HepG2 (cell line): ENCODE measurements around the gene STXBP2. TPM values are rescaled to one million over a fixed set of nuclear protein-coding genes. Genes with fewer than 3 reads are reported as not detected.

ENCODE experiments used
- ATAC-seq: fragments of 200-7000 bp; cut with Tn5 transposase; 3 replicates; pipeline ENCODE4 v1.9.1; 2020; ENCODE audit warnings: mild to moderate bottlenecking, moderate library complexity
- BruUV-seq: library from RNA; stranded (reverse); fragments of 400-500 nt; replicated peaks from 2 replicates; lab custom pipeline; 2021; lab: Mats Ljungman, UMichigan
- CTCF ChIA-PET: fragments of 300-600 bp; formaldehyde crosslinking; extraction: SDS; loops from one replicate; lab custom pipeline; 2021; ENCODE audit warnings: low total read pairs, inconsistent platforms, low intra/inter-chr PET ratio; lab: Yijun Ruan, JAX
- POLR2A ChIA-PET: fragments of 350-600 bp; sonication (Branson Sonifier 250); formaldehyde crosslinking; loops from one replicate; lab custom pipeline; 2020; ENCODE audit warnings: antibody characterized with exemption, inconsistent platforms; lab: Yijun Ruan, JAX
- DNase-seq: peaks from one replicate; pipeline ENCODE4 v3.0.0-alpha.2; 2015; ENCODE audit warnings: low spot score
- FAIRE-seq: peaks from 3 replicates; lab custom pipeline; 2011; peaks lifted over from hg19 to GRCh38; lab: Jason Lieb, UNC
- H2AFZ ChIP-seq: one replicate; pipeline ENCODE4 v1.6.1; 2011; ENCODE audit warnings: low read length, inconsistent platforms
- H3K27ac ChIP-seq: fragments of 300-600 bp; 3 replicates; pipeline ENCODE4 v1.8.0; 2011; ENCODE audit warnings: mixed run types, mild to moderate bottlenecking, mixed read lengths, low read length, inconsistent platforms; ENCODE audit not compliant: insufficient read depth; ENCODE audit errors: extremely low read length
- H3K27me3 ChIP-seq, 2 experiments: fragments of 200-600 bp in 1 of 2; 2 replicates in 1 of 2; 3 replicates in 1 of 2; pipeline versions ENCODE4 v1.6.0 to v1.8.0; 2011; ENCODE audit warnings: low read length in 2 of 2, mild to moderate bottlenecking in 2 of 2, moderate library complexity in 2 of 2, inconsistent platforms in 1 of 2; ENCODE audit not compliant: insufficient read depth in 2 of 2, control insufficient read depth in 1 of 2
- H3K36me3 ChIP-seq, 2 experiments: fragments of 200-600 bp in 1 of 2; replicated peaks in 1 of 2; 2 replicates in 1 of 2; 3 replicates in 1 of 2; pipeline versions ENCODE4 v1.5.1 to v1.8.0; 2011; ENCODE audit warnings: low read length in 2 of 2, inconsistent platforms in 1 of 2; ENCODE audit not compliant: insufficient read depth in 2 of 2, control insufficient read depth in 1 of 2
- H3K4me1 ChIP-seq: 2 replicates; pipeline ENCODE4 v1.5.1; 2012; ENCODE audit warnings: low read length, inconsistent platforms; ENCODE audit not compliant: insufficient read depth
- H3K4me2 ChIP-seq: 2 replicates; pipeline ENCODE4 v1.6.0; 2011; ENCODE audit warnings: low read depth, low read length, inconsistent platforms
- H3K4me3 ChIP-seq, 3 experiments: fragments of 200-600 bp in 1 of 3; sonication (generic), shearing (Covaris generic) in 1 of 3; replicated peaks in 1 of 3; 2 replicates each; pipeline ENCODE4 v1.5.1; 2011 to 2016; ENCODE audit warnings: low read length in 3 of 3, inconsistent platforms in 2 of 3, low read depth in 2 of 3, mild to moderate bottlenecking in 2 of 3, control low read depth in 1 of 3, mixed read lengths in 1 of 3; ENCODE audit not compliant: insufficient read depth in 1 of 3
- H3K79me2 ChIP-seq: one replicate; pipeline ENCODE4 v1.6.1; 2011; ENCODE audit warnings: low read length, inconsistent platforms; ENCODE audit not compliant: insufficient read depth
- H3K9ac ChIP-seq: 2 replicates; pipeline ENCODE4 v1.6.0; 2011; ENCODE audit warnings: mild to moderate bottlenecking, low read depth, low read length, inconsistent platforms; ENCODE audit not compliant: insufficient read depth
- H3K9me3 ChIP-seq: 2 replicates; pipeline ENCODE4 v1.5.1; 2012; ENCODE audit warnings: mild to moderate bottlenecking, low read length
- H4K20me1 ChIP-seq: 2 replicates; pipeline ENCODE4 v1.6.0; 2011; ENCODE audit warnings: inconsistent platforms, mild to moderate bottlenecking, low read length, moderate library complexity; ENCODE audit not compliant: insufficient read depth
- ATF7 ChIP-seq, 2 experiments: fragments of 450-650 bp in 1 of 2; sonication (generic) in 1 of 2; formaldehyde crosslinking in 1 of 2; IDR thresholded peaks; 2 replicates each; pipeline versions ENCODE4 v1.4.0 to v1.6.1; 2016 to 2020; ENCODE audit warnings: antibody characterized with exemption in 1 of 2, mild to moderate bottlenecking in 1 of 2, missing genetic modification reagents in 1 of 2
- CREB1 ChIP-seq, 2 experiments: fragments of 450-650 bp in 1 of 2; IDR thresholded peaks; 2 replicates each; pipeline ENCODE4 v1.6.1; 2016 to 2017; ENCODE audit warnings: control low read depth in 1 of 2, mild to moderate bottlenecking in 1 of 2, missing compliant biosample characterization in 1 of 2, missing genetic modification characterization in 1 of 2
- LRRFIP1 ChIP-seq: sonication (generic); formaldehyde crosslinking; conservative IDR thresholded peaks from 2 replicates; pipeline ENCODE4 v1.4.0; 2020; ENCODE audit warnings: missing genetic modification reagents
- PTBP1 ChIP-seq: fragments of 200-400 bp; formaldehyde crosslinking; IDR thresholded peaks from 2 replicates; pipeline ENCODE4 v1.6.1; 2018; ENCODE audit warnings: low read length, low read depth; ENCODE audit not compliant: poor library complexity, severe bottlenecking
- TBL1XR1 ChIP-seq: fragments of 150-350 bp; IDR thresholded peaks from 2 replicates; pipeline ENCODE4 v1.6.1; 2014; ENCODE audit warnings: borderline replicate concordance, low read length; ENCODE audit not compliant: partially characterized antibody
- ZBTB3 ChIP-seq: sonication (generic); formaldehyde crosslinking; IDR thresholded peaks from 2 replicates; pipeline ENCODE4 v1.4.0; 2020; ENCODE audit warnings: low read depth, mild to moderate bottlenecking, moderate library complexity, missing genetic modification reagents, borderline replicate concordance
- ZNF281 ChIP-seq: sonication (generic); formaldehyde crosslinking; IDR thresholded peaks from 2 replicates; pipeline ENCODE4 v1.4.0; 2020; ENCODE audit warnings: missing genetic modification reagents, borderline replicate concordance
- ZNF776 ChIP-seq: sonication (generic); formaldehyde crosslinking; IDR thresholded peaks from 2 replicates; pipeline ENCODE4 v1.4.0; 2020; ENCODE audit warnings: mild to moderate bottlenecking, missing genetic modification reagents
- in situ Hi-C: cut with HindIII; loops from 2 replicates; pipeline ENCODE4 v1.10.0; 2017; ENCODE audit warnings: low pct_unique_long_range_greater_than_20kb; ENCODE audit not compliant: extremely low pct_ligation_motif_present
- intact Hi-C: fragments of 100-400 bp; cut with micrococcal nuclease; formaldehyde crosslinking; loops from one replicate; pipeline ENCODE4 v1.10.0; 2022; ENCODE audit not compliant: unreplicated experiment
- polyA plus RNA-seq, 8 experiments: library from polyadenylated mRNA; depleted of rRNA in 3 of 8; stranded (reverse) in 7 of 8; unstranded in 1 of 8; fragments of >200 nt; fragmentation: Illumina TruSeq in 4 of 8; extraction: Trizol in 4 of 8; gene quantifications; 2 replicates each; pipeline versions ENCODE4 v1.2.1 to v1.2.3, GENCODE V29; 2011 to 2016; ENCODE audit warnings: low read depth in 4 of 8, missing spikeins in 1 of 8, mixed read lengths in 1 of 8; ENCODE audit not compliant: insufficient read depth in 1 of 8
- total RNA-seq, 5 experiments: library from RNA; depleted of rRNA; stranded (reverse); fragments of >200 nt; fragmentation: Illumina TruSeq; extraction: Trizol; gene quantifications; 2 replicates each; pipeline ENCODE4 v1.2.3, GENCODE V29; 2016; ENCODE audit warnings: low read depth in 1 of 5

STXBP2 gene
- total and polyA plus RNA-seq, 2 of the 13 experiments (the other 11 are each of a cell fraction or from before 2014, with no cell fraction given): 22.8 to 40.1 TPM

DNA sequence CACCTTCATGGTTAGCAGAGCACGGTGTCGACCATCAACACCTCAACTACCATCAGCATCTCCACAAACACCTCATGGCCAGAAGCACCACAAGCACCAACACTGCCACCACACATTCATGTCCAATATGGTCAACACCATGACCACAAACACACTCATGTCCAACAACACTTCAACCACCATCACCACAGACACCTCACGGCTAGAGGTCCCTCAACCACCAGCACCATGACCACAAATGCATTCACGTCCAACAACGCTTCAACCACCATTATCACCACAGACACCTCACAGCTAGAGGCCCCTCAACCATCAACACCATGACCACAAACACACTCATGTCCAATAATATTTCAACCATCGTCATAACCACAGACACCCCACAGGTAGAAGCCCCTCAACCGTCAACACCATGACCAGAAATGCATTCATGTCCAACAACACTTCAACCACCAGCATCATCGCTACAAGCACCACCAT, 53.9 kb downstream of the STXBP2 start (continued):
- no peak for TF ChIP-seq ZBTB3 (CRISPR knock-in tag)
- TF ChIP-seq TBL1XR1: no peak
- no peak for TF ChIP-seq ZNF281
- TF ChIP-seq LRRFIP1: no peak
- TF ChIP-seq PTBP1: no peak

DNA sequence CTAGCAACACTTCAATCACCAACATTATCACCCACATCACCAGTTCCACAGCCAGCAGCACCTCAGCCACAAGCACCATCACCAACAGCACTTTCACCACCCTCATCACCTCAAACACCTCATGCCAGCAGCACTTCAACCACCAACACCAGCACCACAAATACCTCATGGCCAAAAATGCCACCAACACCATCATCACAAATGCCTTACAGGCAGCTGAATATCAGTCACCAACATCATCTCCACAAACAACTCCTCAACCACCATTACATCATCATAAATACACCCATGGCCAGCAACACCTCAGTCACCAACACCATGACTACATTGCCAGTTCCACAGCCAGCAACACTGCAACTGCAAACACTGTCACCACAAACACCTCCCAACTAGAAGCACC, 54.6 kb downstream of the STXBP2 start:
- ATAC-seq (no peak), DNase-seq (no peak), FAIRE-seq (no peak)
- Histone ChIP-seq H3K4me3 (no peak overlapping the region), H2AFZ (no peak overlapping the region), H3K36me3 (no peaks in the 10 kb centered on the region), H3K9ac (no peak overlapping the region), H3K27ac (no peak overlapping the region), H3K4me2 (no peak overlapping the region), H3K9me3 (no peaks in the 10 kb centered on the region), H3K4me1 (no peaks in the 10 kb centered on the region), H4K20me1 (no peaks in the 10 kb centered on the region), H3K79me2 (no peaks in the 10 kb centered on the region), H3K27me3 (peaks cover 3 to 14% of the 10 kb centered on the region in 2 experiments; a peak in 4 of 5 replicates)
- intact Hi-C loops: no loop called here
- in situ Hi-C loops: no loop called here
- ChIA-PET POLR2A (no interaction called here), CTCF (no interaction called here)
- TF ChIP-seq CREB1 (IDR thresholded peaks at IDR 0.05) (peak; percentile 57; the same call in 1 of the 2 replicates), CREB1 (CRISPR knock-in tag; IDR thresholded peaks at IDR 0.05) (no peak), ZNF776 (CRISPR knock-in tag) (no peak), ATF7 (IDR thresholded peaks at IDR 0.05) (peak; percentile 91), ATF7 (CRISPR knock-in tag; IDR thresholded peaks at IDR 0.05) (no peak)
- no TSS peak for BruUV-seq
